Left lung (tissue), 10 donors: Measurements from ENCODE around the gene CORO7. TPM values are rescaled to one million over a fixed set of nuclear protein-coding genes. Genes with fewer than 3 reads are reported as not detected.

Experiments used
- ATAC-seq: fragments of 200-7000 bp; cut with Tn5 transposase; one replicate; pipeline ENCODE4 v1.9.1; 2020; ENCODE audit warnings: moderate library complexity
- DNase-seq, 4 donors: peaks; one replicate each; pipeline ENCODE4 v3.0.0-alpha.2; 2013 to 2020
- H3K27ac ChIP-seq, 2 donors: fragments of 200-600 bp; sonication (generic) in 1 of 2; one replicate each; pipeline versions ENCODE4 v1.5.0 to v1.8.0; 2020 to 2021
- H3K27me3 ChIP-seq, 2 donors: fragments of 200-600 bp; sonication (generic) in 1 of 2; one replicate each; pipeline versions ENCODE4 v1.5.0 to v1.8.0; 2020 to 2021
- H3K36me3 ChIP-seq, 2 donors: fragments of 200-600 bp; sonication (generic) in 1 of 2; one replicate each; pipeline versions ENCODE4 v1.5.0 to v1.8.0; 2020 to 2021
- H3K4me1 ChIP-seq, 2 donors: fragments of 200-600 bp; one replicate each; pipeline ENCODE4 v1.8.0; 2021
- H3K4me3 ChIP-seq, 2 donors: fragments of 200-600 bp; sonication (generic) in 1 of 2; one replicate each; pipeline versions ENCODE4 v1.5.0 to v1.8.0; 2020 to 2021; ENCODE audit warnings: mild to moderate bottlenecking in 1 of 2
- H3K9me3 ChIP-seq, 2 donors: fragments of 200-600 bp; sonication (generic) in 1 of 2; one replicate each; pipeline versions ENCODE4 v1.5.0 to v1.8.0; 2020 to 2021
- CTCF ChIP-seq, 2 donors: fragments of 200-600 bp; sonication (generic) in 1 of 2; IDR thresholded peaks; one replicate each; pipeline versions ENCODE4 v1.5.0 to v1.8.0; 2021; ENCODE audit warnings: antibody characterized with exemption in 2 of 2
- intact Hi-C, 2 donors: fragments of 100-400 bp; cut with DNase I; formaldehyde crosslinking; loops; one replicate each; pipeline versions ENCODE4 v1.11.2 to v1.14.2; 2022
- polyA plus RNA-seq, 6 donors: library from polyadenylated mRNA; unstranded; fragments of 120-200 nt; gene quantifications; one replicate each; pipeline ENCODE4 v1.2.1, GENCODE V29; 2013; ENCODE audit not compliant: insufficient read length in 6 of 6
- total RNA-seq, 2 donors: library from RNA; stranded (reverse); fragmentation: NEBNext Ultra II Directional; extraction: Animal tissue kit (Norgen Biotek cat#: 25700); gene quantifications; one replicate each; pipeline ENCODE4 v1.2.1, GENCODE V29; 2021
- donor health status: DM: no; HTN: yes; CAD: no.
- donor health status: DM: no; HTN: no; CAD: no.

The CORO7 gene
- total and polyA plus RNA-seq, 8 donors = 15.7 to 81.7 (median 21.6) TPM

GRCh38 chr16:4327386-4328045 is 88.9 kb downstream of the CORO7 start:
- intact Hi-C loops = no loop called here
- H3K4me1 ChIP-seq = peaks cover 50 to 86% of the 10 kb centered on the region in 2 donors

DNA sequence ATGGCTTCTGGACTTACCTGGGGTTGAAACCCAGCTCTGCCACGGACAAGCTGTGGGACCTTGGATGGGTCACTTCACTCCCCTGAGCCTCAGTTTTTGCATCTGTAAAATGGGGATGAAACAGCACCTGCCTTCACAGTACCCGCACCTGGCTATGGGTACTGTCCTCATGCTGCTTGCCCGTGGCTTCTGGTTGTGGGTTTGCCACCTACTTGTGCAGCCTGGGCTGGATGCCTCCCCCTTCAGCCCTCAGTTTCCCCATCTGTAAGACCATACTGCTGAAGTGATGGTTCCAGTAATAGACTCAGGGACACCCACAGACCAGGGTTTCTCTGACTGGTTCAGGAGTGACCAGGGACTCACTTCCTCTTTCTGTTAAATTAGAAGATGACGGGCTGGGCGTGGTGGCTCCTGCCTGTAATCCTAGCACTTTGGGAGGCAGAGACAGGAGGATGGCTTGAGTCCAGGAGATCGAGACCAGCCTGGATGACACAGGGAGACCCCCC is 91.1 kb downstream of the CORO7 start:
- no peaks in the 10 kb centered on the region for H3K9me3 ChIP-seq
- peaks cover 57 to 90% of the 10 kb centered on the region in 2 donors for H3K4me1 ChIP-seq
- intact Hi-C loops = no loop called here
- H3K27ac ChIP-seq = peak overlapping the region; percentile 62 to 82
- H3K4me3 ChIP-seq = no peak overlapping the region
- DNase-seq (no peak), ATAC-seq (no peak)
- H3K27me3 ChIP-seq = peaks cover 0 to 19% of the 10 kb centered on the region in 2 donors
- H3K36me3 ChIP-seq = no peaks in the 10 kb centered on the region
- no peak for TF ChIP-seq CTCF (IDR thresholded peaks at IDR 0.05)

More at GRCh38 chr16:4327386-4328045, 88.9 kb downstream of the CORO7 start:
- no peak for TF ChIP-seq CTCF (IDR thresholded peaks at IDR 0.05)
- peak overlapping the region; percentile 68 to 80 for H3K27ac ChIP-seq
- DNase-seq = peak in 1 of 4 donors; percentile 84
- peaks cover 0 to 6% of the 10 kb centered on the region in 2 donors for H3K36me3 ChIP-seq
- ATAC-seq = no peak
- H3K9me3 ChIP-seq = no peaks in the 10 kb centered on the region
- H3K4me3 ChIP-seq = peak overlapping the region; percentile 25 to 27
- H3K27me3 ChIP-seq = peaks cover 0 to 19% of the 10 kb centered on the region in 2 donors

DNA sequence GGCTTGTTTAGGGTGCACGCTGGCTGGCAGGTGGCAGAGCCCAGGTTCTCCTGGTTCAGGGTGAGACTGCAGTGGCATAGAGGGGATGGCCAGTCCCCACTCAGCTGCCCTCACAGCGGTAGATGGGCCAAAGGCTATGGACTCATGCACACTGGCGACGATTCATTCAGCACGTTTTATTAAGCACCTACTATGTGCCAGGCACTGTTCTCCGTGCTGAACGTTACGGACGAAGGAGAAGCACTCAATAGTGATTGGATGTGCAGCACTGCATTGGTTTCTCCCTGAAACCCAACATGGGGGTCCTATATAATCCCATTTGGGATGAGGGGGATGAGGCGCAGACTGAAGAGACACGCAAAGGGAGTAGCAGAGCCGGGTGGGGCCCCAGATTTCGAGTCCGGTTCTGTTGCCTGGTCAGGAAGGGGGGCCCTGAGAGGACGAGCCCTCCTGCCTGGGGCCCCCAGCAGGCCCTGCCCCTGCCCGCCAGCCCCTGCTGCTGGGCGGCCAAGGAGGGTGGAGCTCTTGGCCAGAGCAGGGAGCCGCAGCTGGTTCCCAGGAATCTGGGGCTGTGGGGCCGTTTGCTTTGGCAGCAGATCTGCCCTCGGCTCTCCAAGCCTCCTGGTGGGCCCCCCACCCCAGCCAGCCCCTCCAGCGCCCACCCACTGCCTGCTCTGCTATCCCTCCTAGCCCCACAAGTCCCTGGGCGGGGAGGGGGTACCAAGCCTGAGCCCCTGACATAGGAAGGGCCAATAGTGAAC is 91.7 kb downstream of the CORO7 start:
- H3K36me3 ChIP-seq = no peaks in the 10 kb centered on the region
- H3K9me3 ChIP-seq = no peaks in the 10 kb centered on the region
- no peak overlapping the region for H3K4me3 ChIP-seq
- DNase-seq = peak in 1 of 4 donors; percentile 79
- peaks cover 0 to 19% of the 10 kb centered on the region in 2 donors for H3K27me3 ChIP-seq
- no peak for ATAC-seq
- no peak for TF ChIP-seq CTCF (IDR thresholded peaks at IDR 0.05)
- H3K4me1 ChIP-seq = peaks cover 61 to 90% of the 10 kb centered on the region in 2 donors
- peak overlapping the region; percentile 62 to 82 for H3K27ac ChIP-seq
- intact Hi-C loops = no loop called here

- Histone ChIP-seq H3K27me3 (peaks cover 0 to 19% of the 10 kb centered on the region in 2 donors), H3K36me3 (no peaks in the 10 kb centered on the region), H3K4me3 (no peak overlapping the region), H3K4me1 (peaks cover 55 to 90% of the 10 kb centered on the region in 2 donors), H3K9me3 (no peaks in the 10 kb centered on the region), H3K27ac (peak overlapping the region; percentile 62 to 82)
- ATAC-seq = peak; percentile 72
- DNase-seq = peak in 2 of 4 donors; percentile 79 to 80
- intact Hi-C loops = no loop called here
- no peak for TF ChIP-seq CTCF (IDR thresholded peaks at IDR 0.05)
Measured at GRCh38 chr16:4323845-4324488, 92.4 kb downstream of the CORO7 start.
